Hepatic stellate cell (primary cell): ENCODE data around the gene MXD3.
"Not testable (repeated sequence)": the region's sequence is repeated elsewhere in the genome, so short reads cannot be mapped to it uniquely, and the experiment has no call there.

ENCODE experiments used
- DNase-seq: peaks from one replicate; pipeline ENCODE4 v3.0.0; 2011; ENCODE audit warnings: low spot score

MXD3 gene

GRCh38 chr5:177265395-177265794 lies 46.3 kb downstream of the MXD3 start:
- no peak for DNase-seq

- DNase-seq: no peak
These were observed 47.5 kb downstream of the MXD3 start for GRCh38 chr5:177264178-177264577.

GRCh38 chr5:177261510-177261909 lies 50.2 kb downstream of the MXD3 start:
- DNase-seq: no peak

- DNase-seq: no peak
These were observed 50.7 kb downstream of the MXD3 start for GRCh38 chr5:177260961-177261360.

- DNase-seq: not testable (repeated sequence)
These were observed 53.0 kb downstream of the MXD3 start for GRCh38 chr5:177258711-177259110.
